GM21423 (cell line): ENCODE measurements around the gene EFR3B.

Source experiments
- ATAC-seq: cut with Tn5 transposase; IDR thresholded peaks from one replicate; pipeline ENCODE4 v1.9.1; 2021; ENCODE audit warnings: mild to moderate bottlenecking, moderate library complexity; ENCODE audit not compliant: unreplicated experiment

EFR3B gene

DNA sequence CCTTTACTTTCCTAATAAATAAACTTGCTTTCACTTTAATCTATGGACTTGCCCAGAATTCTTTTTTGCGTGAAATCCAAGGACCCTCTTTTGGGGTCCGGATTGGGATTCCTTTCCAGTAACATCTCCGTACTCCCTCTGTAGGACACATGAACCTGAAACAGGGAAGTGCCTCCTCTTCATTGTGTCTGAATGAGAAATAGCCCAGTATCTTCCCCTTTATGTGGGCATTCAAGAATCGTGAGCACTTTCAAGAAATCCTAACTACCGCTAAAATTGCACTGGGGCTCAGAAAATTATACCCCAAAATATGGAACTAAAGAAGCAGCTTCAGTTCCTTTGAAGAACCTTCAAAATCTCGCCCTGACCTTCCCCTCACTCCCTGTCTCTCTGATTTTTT lies 134.3 kb downstream of the EFR3B start:
- no peak for ATAC-seq

DNA sequence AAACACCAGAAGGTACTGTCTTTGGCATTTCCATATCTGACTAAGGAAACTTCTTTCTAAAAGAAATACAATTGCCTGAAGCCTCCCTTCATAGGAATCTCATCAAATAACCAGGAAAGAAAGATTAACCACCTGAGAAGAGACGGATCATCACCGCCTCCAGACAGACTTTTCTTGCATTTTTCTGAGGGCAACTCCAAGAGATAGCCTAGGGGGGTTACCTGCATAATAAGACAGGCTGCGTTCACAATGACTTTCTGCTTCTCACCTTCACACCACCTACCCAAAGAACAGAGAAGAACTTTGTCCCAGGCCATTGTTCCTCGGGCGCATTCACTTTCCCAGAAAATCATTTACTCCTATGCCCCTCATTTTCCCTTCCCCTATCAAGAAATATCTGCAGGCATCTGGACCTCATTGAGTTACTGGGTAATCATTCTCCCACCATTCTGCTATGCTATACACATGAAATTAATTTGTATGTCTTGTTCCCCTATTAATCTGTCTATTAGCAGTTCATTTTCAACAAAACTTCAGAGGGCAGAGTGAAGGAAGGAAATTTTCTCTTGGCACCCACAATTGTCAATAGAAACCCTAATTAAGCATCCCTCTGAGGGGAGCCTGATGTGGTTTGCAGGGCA lies 134.8 kb downstream of the EFR3B start:
- ATAC-seq = no peak

DNA sequence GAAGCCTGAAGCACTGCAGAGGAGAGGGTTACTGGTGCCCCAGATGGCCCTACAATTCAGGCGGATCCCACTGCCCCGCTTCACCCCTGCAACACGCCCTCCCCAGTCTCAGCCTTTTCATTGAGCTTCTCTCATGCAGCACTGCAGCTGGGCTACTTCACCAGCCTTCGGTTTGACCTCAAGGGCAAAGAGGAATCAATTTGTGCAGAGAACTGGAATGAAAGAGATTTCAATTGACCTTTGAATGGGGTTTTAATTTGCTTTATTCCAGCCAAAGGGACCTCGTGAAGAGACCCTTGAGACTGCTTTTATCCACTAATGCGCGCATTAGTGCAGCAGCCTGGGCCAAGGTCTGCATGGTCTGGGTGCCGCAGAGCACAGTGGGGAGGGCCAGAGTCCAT lies 135.3 kb downstream of the EFR3B start:
- no peak for ATAC-seq

DNA sequence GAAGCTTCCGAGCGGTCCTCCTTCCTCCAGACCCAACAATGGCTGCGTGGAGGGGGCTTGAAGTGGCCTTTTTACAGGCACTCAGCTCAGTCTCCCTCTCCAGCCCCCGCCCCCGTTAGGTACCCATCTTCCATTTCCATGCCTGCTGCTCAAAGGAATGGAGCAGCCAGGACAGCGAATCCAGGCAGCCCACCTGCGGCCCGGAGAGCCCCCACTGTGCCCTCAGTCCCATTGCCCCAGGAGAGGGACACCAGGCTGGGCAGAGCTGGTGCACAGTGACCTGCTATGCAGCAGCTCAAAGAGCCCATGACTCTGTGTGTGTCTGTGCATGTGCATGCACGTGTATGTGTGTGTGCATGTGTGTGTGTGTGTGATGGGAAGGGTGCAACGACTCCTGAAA lies 137.1 kb downstream of the EFR3B start:
- no peak for ATAC-seq

DNA sequence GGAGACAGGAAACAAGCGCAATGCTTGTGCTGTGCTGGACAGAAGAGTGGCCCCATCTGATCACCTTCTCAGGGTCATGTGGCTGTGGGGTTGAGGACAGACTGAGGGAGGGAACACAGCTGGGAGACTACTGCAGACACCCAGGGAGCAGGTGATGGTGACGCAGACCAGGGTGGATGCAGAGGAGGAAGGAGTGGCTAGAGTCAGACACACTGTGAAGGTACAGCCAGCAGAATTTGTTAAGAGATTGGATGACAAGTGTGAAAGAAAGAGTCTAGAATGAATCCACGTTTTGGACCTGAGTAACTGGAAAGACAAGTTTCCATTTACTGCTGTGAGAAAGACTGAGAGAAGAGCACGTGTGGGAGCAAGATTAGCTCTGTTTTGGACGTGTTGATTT lies 142.4 kb downstream of the EFR3B start:
- no peak for ATAC-seq

DNA sequence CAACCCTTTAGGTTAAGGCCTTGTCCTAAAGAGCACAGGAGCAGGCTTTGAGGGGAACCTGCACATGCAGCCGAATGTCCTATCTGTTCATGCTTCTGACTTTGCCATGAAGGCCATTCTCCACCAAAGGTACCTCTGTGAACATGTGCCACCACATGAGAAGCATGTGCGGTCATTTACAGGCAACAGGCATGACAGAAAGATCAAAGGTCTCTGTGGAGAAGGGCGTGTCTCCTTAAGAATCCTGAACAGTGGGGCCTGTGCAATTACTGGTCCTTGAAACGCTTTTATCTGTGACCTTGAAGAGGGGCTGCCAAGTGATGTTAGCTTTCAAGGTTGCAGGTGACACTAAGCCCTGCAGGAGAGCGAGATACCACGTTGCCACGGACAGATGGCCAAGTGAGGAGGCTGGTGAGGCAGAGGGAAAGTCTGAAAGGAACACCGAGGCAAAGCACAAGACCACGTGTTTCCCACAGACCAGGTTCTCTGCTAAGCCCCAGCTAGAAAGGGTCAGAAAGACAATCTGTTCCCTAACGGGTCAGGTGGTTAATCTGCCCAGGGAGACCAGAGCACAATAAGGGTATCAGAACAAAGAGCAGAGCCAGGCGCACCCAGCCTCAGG lies 146.0 kb downstream of the EFR3B start:
- ATAC-seq = no peak

DNA sequence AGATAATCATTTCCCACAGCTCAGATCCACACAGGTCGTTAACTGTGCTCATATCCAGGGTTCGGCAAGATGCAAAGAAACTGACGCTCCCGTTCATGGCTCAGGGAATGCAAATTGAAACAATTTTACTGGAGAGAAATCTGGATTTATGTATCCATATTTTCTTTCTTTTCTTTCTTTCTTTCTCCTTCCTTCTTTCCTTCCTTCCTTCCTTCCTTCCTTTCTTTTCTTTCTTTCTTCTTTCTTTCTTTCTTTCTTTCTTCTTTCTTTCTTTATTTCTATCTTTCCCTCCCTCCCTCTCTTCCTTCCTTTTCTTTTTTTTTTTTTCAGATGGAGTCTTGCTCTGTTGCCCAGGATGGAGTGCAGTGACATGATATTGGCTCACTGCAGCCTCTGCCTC lies 146.5 kb downstream of the EFR3B start:
- ATAC-seq = no peak

DNA sequence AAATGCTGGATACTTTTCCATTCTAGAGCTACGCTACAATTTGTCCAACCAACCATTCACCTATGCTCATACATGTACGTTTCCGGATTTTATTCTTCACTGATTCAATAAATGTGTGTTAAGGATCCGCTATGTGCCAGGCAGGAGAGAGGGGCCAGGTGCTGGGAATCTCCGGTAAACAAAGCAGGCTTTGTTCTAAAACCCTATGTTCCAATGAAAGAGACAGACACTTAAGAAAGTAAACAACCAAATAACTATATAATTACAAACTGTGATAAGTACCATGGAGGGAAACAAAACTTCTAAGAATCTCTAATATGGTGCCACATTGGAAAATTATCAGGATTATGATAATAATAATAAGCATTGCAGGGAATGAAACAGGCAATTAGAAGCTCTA lies 148.7 kb downstream of the EFR3B start:
- ATAC-seq = no peak

DNA sequence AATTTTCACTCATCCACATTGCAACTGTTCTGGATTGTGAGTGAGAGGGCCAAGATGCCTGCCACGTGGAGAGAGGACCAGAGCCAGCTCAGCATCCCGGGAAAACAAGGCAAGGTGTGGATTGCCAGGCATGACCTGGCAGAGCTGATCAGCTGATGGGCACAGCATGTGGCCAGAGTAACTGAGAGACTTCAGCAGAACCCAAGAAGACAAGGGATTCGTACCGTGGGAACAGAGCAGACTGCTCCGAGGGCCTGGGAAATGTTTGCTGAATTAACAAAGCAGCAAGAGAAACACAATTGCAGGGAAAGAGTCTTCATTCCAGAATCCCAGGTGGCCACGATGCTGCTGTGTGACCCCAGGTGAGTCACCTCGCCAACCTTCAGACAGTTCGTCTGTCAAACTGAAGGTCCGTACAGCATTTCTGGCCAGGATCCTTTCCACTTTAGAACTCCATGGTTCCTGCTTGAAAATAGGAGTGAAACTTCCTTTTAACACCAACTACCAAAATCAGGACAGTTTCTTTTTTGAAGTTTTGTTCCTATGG lies 152.8 kb downstream of the EFR3B start:
- ATAC-seq = no peak

DNA sequence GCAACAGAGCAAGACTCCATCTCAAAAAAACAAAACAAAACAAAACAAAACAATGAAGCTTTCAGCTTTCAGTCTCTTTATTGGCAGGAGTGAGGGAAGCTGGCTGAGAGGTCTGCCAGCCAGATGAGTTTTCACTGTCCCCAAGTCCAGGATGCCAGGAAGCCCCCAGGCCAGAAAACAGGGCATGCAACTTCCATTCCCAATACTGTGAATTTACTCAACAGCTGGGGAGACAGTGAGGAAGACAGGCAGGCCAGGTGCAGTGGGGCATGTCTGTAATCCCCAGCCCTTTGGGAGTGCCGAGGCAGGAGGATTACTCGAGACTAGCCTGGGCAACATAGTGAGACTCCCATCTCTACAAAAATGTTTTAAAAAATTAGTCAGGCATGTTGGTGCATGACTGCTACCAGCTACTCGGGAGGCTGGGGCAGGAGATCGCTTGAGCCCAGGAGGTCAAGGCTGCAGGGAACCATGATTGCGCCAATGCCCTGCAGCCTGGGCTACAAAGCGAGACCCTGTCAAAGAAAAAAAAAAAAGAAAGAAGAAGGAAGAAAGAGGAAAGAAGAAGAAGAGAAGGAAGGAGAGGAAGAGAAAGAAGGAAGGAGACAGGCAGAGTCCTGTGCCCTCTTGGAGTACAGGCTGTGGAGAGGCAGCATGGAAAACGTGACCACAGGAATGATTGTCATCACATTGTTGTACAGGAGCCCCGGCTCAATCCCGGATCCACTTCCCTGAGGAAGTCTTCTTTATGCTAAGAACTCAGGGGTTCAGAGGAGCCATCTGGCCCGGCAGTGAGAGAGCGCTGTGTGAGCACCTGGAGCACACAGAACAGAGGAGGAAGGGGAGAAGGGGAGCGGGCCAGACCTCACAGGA lies 155.7 kb downstream of the EFR3B start:
- ATAC-seq = no peak

DNA sequence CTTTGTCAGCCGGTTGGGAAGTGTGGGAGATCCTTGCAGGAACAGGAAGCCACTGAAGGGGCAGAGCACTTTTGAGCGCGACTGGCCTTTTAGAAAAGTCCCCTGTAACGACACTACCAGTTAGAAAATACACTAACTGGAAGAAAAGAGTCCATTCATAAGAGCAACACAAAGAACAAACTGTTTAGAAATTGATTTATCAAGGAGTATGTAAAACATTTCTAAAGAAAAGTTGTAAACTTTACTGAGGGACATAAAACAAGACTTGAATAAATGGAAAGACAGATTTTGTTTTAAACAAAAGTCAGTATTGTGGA lies 156.3 kb downstream of the EFR3B start:
- ATAC-seq = no peak

DNA sequence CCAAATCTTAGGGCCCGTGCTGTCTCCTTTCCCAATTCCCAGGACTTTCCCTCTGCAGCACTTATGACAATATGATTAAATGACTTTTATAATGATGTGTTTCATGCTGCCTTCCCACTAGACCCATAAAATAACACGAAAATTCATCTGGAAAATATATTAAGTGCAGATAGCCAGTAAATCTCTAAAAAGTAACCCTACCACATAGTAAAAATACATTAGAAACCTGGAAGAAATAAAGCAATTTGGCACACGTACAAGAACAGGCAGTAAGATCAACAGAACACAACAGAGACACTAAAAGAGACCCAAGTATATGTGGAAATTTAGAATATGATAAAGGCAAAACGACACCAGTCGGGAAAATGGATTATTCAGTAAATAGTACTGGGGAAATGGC lies 156.7 kb downstream of the EFR3B start:
- no peak for ATAC-seq

DNA sequence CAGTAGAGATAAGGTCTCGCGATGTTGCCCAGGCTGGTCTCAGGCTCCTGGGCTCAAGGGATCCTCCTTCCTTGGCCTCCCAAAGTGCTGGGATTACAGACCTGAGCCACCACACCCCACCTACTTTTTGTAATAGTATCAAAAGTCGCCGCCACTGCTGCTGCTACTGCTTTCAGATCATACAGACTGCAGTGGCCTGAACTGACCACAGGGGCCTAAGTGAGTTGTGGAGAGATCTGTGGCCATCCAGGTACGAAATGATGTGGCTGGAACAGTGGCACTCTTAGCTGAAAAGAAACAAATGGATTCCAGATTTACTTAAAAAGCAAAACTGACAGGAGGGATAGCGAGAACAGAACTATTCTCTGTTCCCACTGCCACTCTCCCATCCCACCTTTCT lies 159.4 kb downstream of the EFR3B start:
- ATAC-seq = no peak

DNA sequence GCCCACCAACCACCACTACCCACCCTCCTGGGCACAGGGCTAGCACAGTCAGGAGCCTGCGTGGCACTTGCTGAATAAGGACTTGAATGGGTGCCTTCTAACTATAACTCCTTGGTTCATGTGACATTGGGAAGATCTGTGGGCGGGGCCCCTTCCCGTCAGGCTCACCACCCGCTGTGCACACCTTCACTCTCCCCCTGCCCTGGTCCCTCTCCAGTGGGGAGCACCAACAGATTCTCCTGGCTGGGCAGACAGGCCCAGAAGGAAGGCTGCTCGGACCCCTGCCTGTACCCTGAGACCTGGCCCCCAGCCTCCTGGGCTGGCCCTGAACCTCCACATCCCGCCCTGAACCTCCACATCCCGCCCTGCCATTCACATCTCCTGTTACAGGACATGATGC lies 159.9 kb downstream of the EFR3B start:
- ATAC-seq = no peak

DNA sequence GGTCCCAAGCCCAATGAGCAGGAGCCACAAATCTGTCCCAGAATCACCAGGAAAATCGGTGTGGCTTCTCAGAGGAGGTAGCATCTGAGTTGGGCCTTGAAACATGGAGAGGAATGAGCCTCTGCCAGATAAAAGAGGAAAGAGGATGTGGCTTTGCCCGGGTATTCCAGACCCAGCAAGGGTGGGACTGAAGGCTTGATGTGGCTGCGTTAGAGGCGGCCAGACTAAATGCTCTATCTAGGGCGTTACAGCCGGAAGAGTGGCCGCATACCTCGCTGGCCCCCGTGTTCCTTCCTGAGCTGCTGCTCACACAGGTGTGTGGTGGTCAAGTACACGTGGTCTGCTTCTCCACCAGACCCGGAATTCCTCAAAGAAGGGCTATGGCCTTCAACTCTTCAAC lies 160.4 kb downstream of the EFR3B start:
- no peak for ATAC-seq

DNA sequence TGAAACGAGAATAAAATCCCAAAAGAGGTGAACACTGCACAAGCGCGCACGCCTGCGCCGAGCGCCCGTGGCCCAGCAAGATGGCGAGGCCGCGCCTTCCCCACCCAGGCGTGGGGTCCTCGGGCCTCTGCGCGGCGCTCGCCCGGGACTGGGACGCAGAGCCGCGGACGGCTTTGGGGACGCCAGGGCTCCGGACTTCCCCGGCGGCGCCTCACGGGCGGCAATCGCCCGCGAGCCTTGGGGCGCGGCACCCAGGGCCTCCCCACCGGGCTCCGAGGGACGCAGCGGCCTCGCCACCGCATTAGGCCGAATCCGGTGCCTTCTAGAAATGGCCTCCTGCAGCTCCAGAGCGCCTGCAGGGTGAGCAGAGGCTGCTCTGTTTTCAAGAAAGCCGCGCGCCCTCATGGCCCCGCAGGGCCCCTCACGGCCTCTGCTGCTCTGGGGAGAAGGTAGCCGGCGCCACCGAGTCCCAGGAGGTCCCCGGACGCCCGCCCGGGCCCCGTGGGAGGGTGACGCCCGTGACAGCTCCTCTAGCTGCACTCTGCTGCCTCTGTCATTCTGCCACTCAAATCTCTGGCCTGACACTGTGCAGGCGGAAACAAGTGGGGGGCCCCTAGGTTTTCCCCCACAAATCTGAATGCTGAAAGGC lies 162.4 kb downstream of the EFR3B start:
- ATAC-seq = no peak

DNA sequence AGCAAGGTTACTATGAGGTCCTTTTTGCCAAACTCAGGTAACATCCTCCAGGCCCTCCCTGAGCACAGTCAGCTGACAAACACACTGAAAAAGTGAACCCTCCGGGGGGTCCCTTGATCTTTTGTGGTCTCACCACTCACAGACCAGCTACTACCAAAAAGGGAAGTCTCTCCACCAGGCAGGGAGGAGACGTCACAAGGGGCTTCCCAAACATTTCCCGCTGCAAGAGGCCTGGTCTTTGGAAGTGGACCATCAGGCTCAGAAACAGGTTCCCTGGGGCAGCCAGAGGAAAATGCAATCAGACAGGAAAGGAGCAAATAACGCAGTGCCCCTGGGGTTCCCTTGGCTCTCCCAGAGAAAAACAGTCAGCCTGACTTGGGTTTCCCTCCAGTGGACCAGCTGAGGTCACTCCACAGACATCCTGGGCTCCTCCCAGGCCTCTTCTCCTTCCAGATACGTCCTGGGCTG lies 165.2 kb downstream of the EFR3B start:
- ATAC-seq = no peak
